ENCODE results near the gene IL27RA.
"Not testable (repeated sequence)": the region's sequence is repeated elsewhere in the genome, so short reads cannot be mapped to it uniquely, and the experiment has no call there.

Gene IL27RA

GRCh38 chr19:14022469-14022868 is 9.1 kb upstream of the IL27RA start:
- H3K4me3 ChIP-seq (ENCODE audit: low read depth, low read length) = no peak overlapping the region
- H3K27me3 ChIP-seq = no peaks in the 10 kb centered on the region
- no peaks in the 10 kb centered on the region for H3K36me3 ChIP-seq
- no peak for DNase-seq
- TF ChIP-seq CTCF (IDR thresholded peaks at IDR 0.05; ENCODE audit: low read depth, low read length) = no peak
- H3K4me1 ChIP-seq = peaks cover 4% of the 10 kb centered on the region; the same call in 1 of the 2 replicates
- no peaks in the 10 kb centered on the region for H3K9me3 ChIP-seq

- Histone ChIP-seq H3K4me1 (peaks cover 4% of the 10 kb centered on the region; the same call in 1 of the 2 replicates), H3K4me3 (ENCODE audit: low read depth, low read length) (no peak overlapping the region), H3K27me3 (no peaks in the 10 kb centered on the region), H3K9me3 (no peaks in the 10 kb centered on the region), H3K36me3 (no peaks in the 10 kb centered on the region)
- TF ChIP-seq CTCF (IDR thresholded peaks at IDR 0.05; ENCODE audit: low read depth, low read length) = peak; percentile 66
- peak; percentile 68 for DNase-seq
Observed at GRCh38 chr19:14023404-14024235, 7.9 kb upstream of the IL27RA start.

- not testable (repeated sequence) for H3K4me3 ChIP-seq (ENCODE audit: low read depth, low read length); H3K36me3 ChIP-seq; H3K9me3 ChIP-seq; H3K4me1 ChIP-seq; H3K27me3 ChIP-seq; DNase-seq
Observed at GRCh38 chr19:14026652-14027192, 4.8 kb upstream of the IL27RA start.

GRCh38 chr19:14027856-14028450 is 3.6 kb upstream of the IL27RA start, which contains the start of gene RLN3:
TSS of gene RLN3 (plus strand) at chr19:14028148. CDS start at chr19:14028205, 57 bp downstream.
- TF ChIP-seq CTCF (IDR thresholded peaks at IDR 0.05; ENCODE audit: low read depth, low read length) = no peak
- Histone ChIP-seq H3K4me3 (ENCODE audit: low read depth, low read length) (no peak within 1 kb of the TSS), H3K9me3 (no peaks in the 10 kb centered on the region), H3K4me1 (peaks cover 4% of the 10 kb centered on the region; the same call in 1 of the 2 replicates), H3K27me3 (no peaks in the 10 kb centered on the region), H3K36me3 (no peaks in the 10 kb centered on the region)
- DNase-seq = no peak

GRCh38 chr19:14028901-14029300 is 2.7 kb upstream of the IL27RA start:
- H3K36me3 ChIP-seq = no peaks in the 10 kb centered on the region
- H3K27me3 ChIP-seq = no peaks in the 10 kb centered on the region
- DNase-seq = no peak
- no peaks in the 10 kb centered on the region; the same call in 1 of the 2 replicates for H3K4me1 ChIP-seq
- TF ChIP-seq CTCF (IDR thresholded peaks at IDR 0.05; ENCODE audit: low read depth, low read length) = no peak
- no peak overlapping the region for H3K4me3 ChIP-seq (ENCODE audit: low read depth, low read length)
- no peaks in the 10 kb centered on the region for H3K9me3 ChIP-seq

- Histone ChIP-seq H3K4me3 (ENCODE audit: low read depth, low read length) (peak overlapping the region; percentile 71), H3K4me1 (no peaks in the 10 kb centered on the region), H3K9me3 (no peaks in the 10 kb centered on the region), H3K36me3 (no peaks in the 10 kb centered on the region), H3K27me3 (no peaks in the 10 kb centered on the region)
- no peak for DNase-seq
- no peak for TF ChIP-seq CTCF (IDR thresholded peaks at IDR 0.05; ENCODE audit: low read depth, low read length)
Observed at GRCh38 chr19:14030997-14031718, 404 bp upstream of the IL27RA start.

Measured in BE2C (cell line).